ENCODE data around the gene LCN9. TPM values are rescaled to one million over a fixed set of nuclear protein-coding genes. Genes with fewer than 3 reads are reported as not detected.

LCN9 gene
- total and polyA plus RNA-seq, 9 of the 15 experiments (the other 6 are each of a cell fraction or from before 2014, with no cell fraction given) = not detected

- Histone ChIP-seq H3K27ac (ENCODE audit: extremely low read depth, low read depth, low read length) (no peak overlapping the region), H3K36me3 (ENCODE audit: control insufficient read depth, insufficient read depth, low read length) (no peaks in the 10 kb centered on the region), H3K9me3 (replicated peaks; ENCODE audit: control insufficient read depth, insufficient read depth, low read depth, low read length) (no peaks in the 10 kb centered on the region), H2AFZ (ENCODE audit: low read depth, low read length) (no peak overlapping the region), H3K9ac (ENCODE audit: insufficient read depth in 1 of 2, low read depth in 2 of 2, low read length in 2 of 2) (no peak overlapping the region), H3K4me3 (no peak overlapping the region), H4K20me1 (replicated peaks; ENCODE audit: control insufficient read depth, insufficient read depth, low read length) (peaks cover 11% of the 10 kb centered on the region), H3K27me3 (ENCODE audit: control insufficient read depth in 2 of 2, insufficient read depth in 2 of 2, low read length in 2 of 2) (peaks cover 17 to 63% of the 10 kb centered on the region in 2 experiments; a peak in 4 of 5 replicates), H3K4me1 (replicated peaks in 1 of 2; ENCODE audit: control insufficient read depth in 2 of 2, insufficient read depth in 2 of 2, low read length in 2 of 2) (peaks cover 0 to 13% of the 10 kb centered on the region in 2 experiments; a peak in 2 of 5 replicates), H3K4me2 (ENCODE audit: insufficient read depth, low read length) (no peak overlapping the region), H3K9me1 (ENCODE audit: control insufficient read depth, insufficient read depth, low read length) (no peaks in the 10 kb centered on the region), H3K79me2 (ENCODE audit: control insufficient read depth, insufficient read depth, low read length) (no peaks in the 10 kb centered on the region)
- intact Hi-C loops (cut with micrococcal nuclease) (no loop called here), in situ Hi-C loops (cut with MboI) (no loop called here)
- TF ChIP-seq RCOR1 (IDR thresholded peaks at IDR 0.05; ENCODE audit: borderline replicate concordance in 1 of 2, low read depth in 2 of 2, low read length in 2 of 2) (no peak), TBP (optimal IDR thresholded peaks at IDR 0.05; ENCODE audit: low read depth, low read length) (no peak), HLTF (IDR thresholded peaks at IDR 0.05) (no peak), ZNF175 (CRISPR knock-in tag; IDR thresholded peaks at IDR 0.05; ENCODE audit: low read depth) (no peak), ZNF143 (CRISPR knock-in tag; IDR thresholded peaks at IDR 0.05) (no peak), OTX1 (CRISPR knock-in tag; IDR thresholded peaks at IDR 0.05) (no peak), ESRRB (CRISPR knock-in tag; IDR thresholded peaks at IDR 0.05; ENCODE audit: borderline replicate concordance) (no peak), SOX6 (IDR thresholded peaks at IDR 0.05) (no peak), NR0B1 (IDR thresholded peaks at IDR 0.05; ENCODE audit: partially characterized antibody) (no peak), RNF219 (CRISPR knock-in tag; IDR thresholded peaks at IDR 0.05) (no peak), IRF2 (CRISPR knock-in tag; IDR thresholded peaks at IDR 0.05) (no peak), SIN3A (IDR thresholded peaks at IDR 0.05; ENCODE audit: borderline replicate concordance in 2 of 2, control insufficient read depth in 1 of 2, low read depth in 2 of 2, low read length in 2 of 2) (no peak), YY1 (IDR thresholded peaks at IDR 0.05; ENCODE audit: borderline replicate concordance in 1 of 3, control insufficient read depth in 1 of 3, extremely low read depth in 1 of 3, insufficient read depth in 3 of 3, insufficient read length in 1 of 3, insufficient replicate concordance in 2 of 3, low read depth in 1 of 3, low read length in 2 of 3) (no peak)
- ATAC-seq (no peak), FAIRE-seq (no peak), DNase-seq (ENCODE audit: extremely low read depth in 1 of 4, low spot score in 3 of 4) (no peak)
- ChIA-PET POLR2A (interaction anchor here (0.6 kb wide), 1 partner anchor 1776 kb away, joined by 3 read pairs; no protein-coding TSS in a partner anchor), CTCF (ENCODE audit: low intra/inter-chr PET ratio) (no interaction called here)
- BruUV-seq (replicated peaks) = no TSS peak
- WGBS (ENCODE audit: insufficient coverage, low coverage, missing lambda C conversion rate) = 0% methylated on average over 10 of the region's 10 CpGs
Measured at GRCh38 chr9:135711881-135712280, 48.8 kb downstream of the LCN9 start.

Data from K562 (cell line).